ENCODE results near the gene BET1.
"Not testable (repeated sequence)": the region's sequence is repeated elsewhere in the genome, so short reads cannot be mapped to it uniquely, and the experiment has no call there.

The BET1 gene

GRCh38 chr7:94031865-94032264, 27.7 kb upstream of the BET1 start:
- TF ChIP-seq ZFX (IDR thresholded peaks at IDR 0.05) (no peak), CTCF (conservative IDR thresholded peaks at IDR 0.05) (no peak)
- no peak overlapping the region for H3K27ac ChIP-seq

- H3K27ac ChIP-seq: no peak overlapping the region
- TF ChIP-seq ZFX (IDR thresholded peaks at IDR 0.05): no peak
- TF ChIP-seq CTCF (conservative IDR thresholded peaks at IDR 0.05): no peak
Observed at GRCh38 chr7:94030634-94031033, 26.5 kb upstream of the BET1 start.

- no peak for TF ChIP-seq CTCF (conservative IDR thresholded peaks at IDR 0.05)
- TF ChIP-seq ZFX (IDR thresholded peaks at IDR 0.05): no peak
- H3K27ac ChIP-seq: no peak overlapping the region
Observed at GRCh38 chr7:94029976-94030375, 25.8 kb upstream of the BET1 start.

- no peak overlapping the region for H3K27ac ChIP-seq
- TF ChIP-seq CTCF (conservative IDR thresholded peaks at IDR 0.05) (no peak), ZFX (IDR thresholded peaks at IDR 0.05) (no peak)
Observed at GRCh38 chr7:94028768-94029167, 24.6 kb upstream of the BET1 start.

- not testable (repeated sequence) for H3K27ac ChIP-seq
Observed at GRCh38 chr7:94026619-94027018, 22.5 kb upstream of the BET1 start.

- no peak for TF ChIP-seq CTCF (conservative IDR thresholded peaks at IDR 0.05)
- no peak for TF ChIP-seq ZFX (IDR thresholded peaks at IDR 0.05)
Observed at GRCh38 chr7:94022550-94022949, 18.4 kb upstream of the BET1 start.

GRCh38 chr7:94016786-94017185, 12.6 kb upstream of the BET1 start:
- no peak overlapping the region for H3K27ac ChIP-seq
- TF ChIP-seq CTCF (conservative IDR thresholded peaks at IDR 0.05): no peak

More at GRCh38 chr7:94022550-94022949, 18.4 kb upstream of the BET1 start:
- H3K27ac ChIP-seq: no peak overlapping the region

GRCh38 chr7:94015538-94015937, 11.4 kb upstream of the BET1 start:
- TF ChIP-seq CTCF (conservative IDR thresholded peaks at IDR 0.05) (no peak), ZFX (IDR thresholded peaks at IDR 0.05) (no peak)
- no peak overlapping the region for H3K27ac ChIP-seq

Data from C4-2B (cell line).